HepG2 (cell line): ENCODE measurements around the gene CAMKMT. TPM values are rescaled to one million over a fixed set of nuclear protein-coding genes. Genes with fewer than 3 reads are reported as not detected.

Experiments used
- EEA1 ChIP-seq: sonication (generic); formaldehyde crosslinking; IDR thresholded peaks from 2 replicates; pipeline ENCODE4 v1.5.1; 2020; ENCODE audit warnings: mild to moderate bottlenecking, missing genetic modification reagents, borderline replicate concordance
- GPN1 ChIP-seq: sonication (generic); formaldehyde crosslinking; IDR thresholded peaks from 2 replicates; pipeline ENCODE4 v1.5.1; 2020; ENCODE audit warnings: missing genetic modification reagents, borderline replicate concordance
- HINFP ChIP-seq: sonication (generic); formaldehyde crosslinking; IDR thresholded peaks from 2 replicates; pipeline ENCODE4 v1.4.0; 2020; ENCODE audit warnings: low read depth, mild to moderate bottlenecking, missing genetic modification reagents
- NFYB ChIP-seq: sonication (generic); formaldehyde crosslinking; IDR thresholded peaks from 2 replicates; pipeline ENCODE4 v1.4.0; 2020; ENCODE audit warnings: missing genetic modification reagents
- ZFP36L1 ChIP-seq: sonication (generic); formaldehyde crosslinking; IDR thresholded peaks from 2 replicates; pipeline ENCODE4 v1.8.0; 2022; ENCODE audit warnings: mild to moderate bottlenecking, missing genetic modification reagents, moderate library complexity
- ZNF629 ChIP-seq: sonication (generic); formaldehyde crosslinking; conservative IDR thresholded peaks from 2 replicates; pipeline ENCODE4 v1.5.0; 2020; ENCODE audit warnings: missing genetic modification reagents
- ZNF850 ChIP-seq: sonication (generic); formaldehyde crosslinking; conservative IDR thresholded peaks from 2 replicates; pipeline ENCODE4 v1.9.0; 2021; ENCODE audit warnings: mild to moderate bottlenecking, missing genetic modification reagents
- ZSCAN21 ChIP-seq: sonication (generic); formaldehyde crosslinking; IDR thresholded peaks from 2 replicates; pipeline ENCODE4 v1.8.0; 2022; ENCODE audit warnings: mild to moderate bottlenecking, missing genetic modification reagents, moderate library complexity, borderline replicate concordance
- polyA plus RNA-seq, 8 experiments: library from polyadenylated mRNA; depleted of rRNA in 3 of 8; stranded (reverse) in 7 of 8; unstranded in 1 of 8; fragments of >200 nt; fragmentation: Illumina TruSeq in 4 of 8; extraction: Trizol in 4 of 8; gene quantifications; 2 replicates each; pipeline versions ENCODE4 v1.2.1 to v1.2.3, GENCODE V29; 2011 to 2016; ENCODE audit warnings: low read depth in 4 of 8, missing spikeins in 1 of 8, mixed read lengths in 1 of 8; ENCODE audit not compliant: insufficient read depth in 1 of 8
- total RNA-seq, 5 experiments: library from RNA; depleted of rRNA; stranded (reverse); fragments of >200 nt; fragmentation: Illumina TruSeq; extraction: Trizol; gene quantifications; 2 replicates each; pipeline ENCODE4 v1.2.3, GENCODE V29; 2016; ENCODE audit warnings: low read depth in 1 of 5
- TF ChIP-seq, protein P1 (sequence below): IDR thresholded peaks from 2 replicates; pipeline ENCODE4 v1.6.1; 2012; ENCODE audit warnings: low read depth, low read length, improper control_type of control experiment
- TF ChIP-seq, protein P2 (sequence below): sonication (generic); formaldehyde crosslinking; conservative IDR thresholded peaks from 2 replicates; pipeline ENCODE4 v1.4.0; 2020; ENCODE audit warnings: mild to moderate bottlenecking, missing genetic modification reagents, moderate library complexity
- TF ChIP-seq, protein P3 (sequence below): IDR thresholded peaks from 2 replicates; pipeline ENCODE4 v1.6.1; 2012; ENCODE audit warnings: low read length, improper control_type of control experiment

The CAMKMT gene
- total and polyA plus RNA-seq, 2 of the 13 experiments (the other 11 are each of a cell fraction or from before 2014, with no cell fraction given) = 6.9 to 20.8 TPM

DNA sequence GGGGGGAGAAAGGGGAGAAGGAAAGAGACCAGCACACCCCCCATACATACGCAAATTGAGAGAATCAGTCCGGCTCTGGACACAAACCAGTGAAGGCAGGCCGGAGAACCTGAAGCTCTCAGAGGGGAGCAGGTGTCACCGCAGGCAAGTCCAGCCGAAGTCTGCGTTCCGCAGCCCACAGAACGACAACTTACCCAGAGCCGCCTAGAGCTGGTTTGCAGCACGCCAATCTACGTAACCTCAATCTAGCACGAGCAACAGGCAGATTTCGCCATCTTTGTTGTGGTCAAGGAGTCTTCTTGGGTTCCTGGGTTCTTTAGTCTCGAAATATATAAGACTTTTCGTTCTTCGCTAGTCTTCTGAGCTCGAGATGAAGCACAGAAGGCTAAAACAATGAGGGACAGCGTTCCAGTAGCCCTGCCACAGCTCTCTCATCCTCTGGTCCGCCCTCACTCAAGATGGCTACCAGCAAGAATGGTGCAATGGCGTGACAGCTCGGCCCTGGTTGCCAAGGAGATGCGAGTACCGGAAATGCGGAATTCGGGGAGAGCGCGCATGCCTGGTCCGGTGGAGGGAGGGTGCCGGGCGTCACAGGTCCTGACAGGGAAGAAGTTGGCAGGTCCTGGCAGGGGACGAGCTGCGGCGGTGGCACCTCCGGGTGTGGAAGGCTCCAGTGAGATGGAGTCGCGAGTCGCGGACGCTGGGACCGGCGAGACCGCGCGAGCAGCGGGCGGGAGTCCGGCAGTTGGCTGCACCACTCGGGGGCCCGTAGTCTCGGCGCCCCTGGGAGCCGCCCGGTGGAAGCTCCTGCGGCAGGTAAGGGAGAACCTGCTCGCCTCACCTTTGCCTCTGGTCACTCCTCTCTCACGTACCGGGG, at the start of gene CAMKMT, which contains the start of gene PREPL (continued):
- TF ChIP-seq ZSCAN21 (CRISPR knock-in tag) (peak; percentile 24; the same call in 1 of the 2 replicates), NFYB (CRISPR knock-in tag) (peak; percentile 27; the same call in 1 of the 2 replicates), EEA1 (no peak), ZFP36L1 (peak; percentile 13; the same call in 1 of the 2 replicates), ZNF629 (CRISPR knock-in tag) (no peak), GPN1 (CRISPR knock-in tag) (no peak; the same call in 1 of the 2 replicates), HINFP (CRISPR knock-in tag) (peak; percentile 96), ZNF850 (no peak)
- TF ChIP-seq, protein P1, sequence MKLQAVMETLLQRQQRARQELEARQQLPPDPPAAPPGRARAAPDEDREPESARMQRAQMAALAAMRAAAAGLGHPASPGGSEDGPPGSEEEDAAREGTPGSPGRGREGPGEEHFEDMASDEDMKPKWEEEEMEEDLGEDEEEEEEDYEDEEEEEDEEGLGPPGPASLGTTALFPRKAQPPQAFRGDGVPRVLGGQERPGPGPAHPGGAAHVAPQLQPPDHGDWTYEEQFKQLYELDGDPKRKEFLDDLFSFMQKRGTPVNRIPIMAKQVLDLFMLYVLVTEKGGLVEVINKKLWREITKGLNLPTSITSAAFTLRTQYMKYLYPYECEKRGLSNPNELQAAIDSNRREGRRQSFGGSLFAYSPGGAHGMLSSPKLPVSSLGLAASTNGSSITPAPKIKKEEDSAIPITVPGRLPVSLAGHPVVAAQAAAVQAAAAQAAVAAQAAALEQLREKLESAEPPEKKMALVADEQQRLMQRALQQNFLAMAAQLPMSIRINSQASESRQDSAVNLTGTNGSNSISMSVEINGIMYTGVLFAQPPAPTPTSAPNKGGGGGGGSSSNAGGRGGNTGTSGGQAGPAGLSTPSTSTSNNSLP = no peak; the same call in 1 of the 2 replicates
- TF ChIP-seq, protein P2, sequence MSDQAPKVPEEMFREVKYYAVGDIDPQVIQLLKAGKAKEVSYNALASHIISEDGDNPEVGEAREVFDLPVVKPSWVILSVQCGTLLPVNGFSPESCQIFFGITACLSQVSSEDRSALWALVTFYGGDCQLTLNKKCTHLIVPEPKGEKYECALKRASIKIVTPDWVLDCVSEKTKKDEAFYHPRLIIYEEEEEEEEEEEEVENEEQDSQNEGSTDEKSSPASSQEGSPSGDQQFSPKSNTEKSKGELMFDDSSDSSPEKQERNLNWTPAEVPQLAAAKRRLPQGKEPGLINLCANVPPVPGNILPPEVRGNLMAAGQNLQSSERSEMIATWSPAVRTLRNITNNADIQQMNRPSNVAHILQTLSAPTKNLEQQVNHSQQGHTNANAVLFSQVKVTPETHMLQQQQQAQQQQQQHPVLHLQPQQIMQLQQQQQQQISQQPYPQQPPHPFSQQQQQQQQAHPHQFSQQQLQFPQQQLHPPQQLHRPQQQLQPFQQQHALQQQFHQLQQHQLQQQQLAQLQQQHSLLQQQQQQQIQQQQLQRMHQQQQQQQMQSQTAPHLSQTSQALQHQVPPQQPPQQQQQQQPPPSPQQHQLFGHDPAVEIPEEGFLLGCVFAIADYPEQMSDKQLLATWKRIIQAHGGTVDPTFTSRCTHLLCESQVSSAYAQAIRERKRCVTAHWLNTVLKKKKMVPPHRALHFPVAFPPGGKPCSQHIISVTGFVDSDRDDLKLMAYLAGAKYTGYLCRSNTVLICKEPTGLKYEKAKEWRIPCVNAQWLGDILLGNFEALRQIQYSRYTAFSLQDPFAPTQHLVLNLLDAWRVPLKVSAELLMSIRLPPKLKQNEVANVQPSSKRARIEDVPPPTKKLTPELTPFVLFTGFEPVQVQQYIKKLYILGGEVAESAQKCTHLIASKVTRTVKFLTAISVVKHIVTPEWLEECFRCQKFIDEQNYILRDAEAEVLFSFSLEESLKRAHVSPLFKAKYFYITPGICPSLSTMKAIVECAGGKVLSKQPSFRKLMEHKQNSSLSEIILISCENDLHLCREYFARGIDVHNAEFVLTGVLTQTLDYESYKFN (CRISPR knock-in tag) = peak; percentile 62
- TF ChIP-seq, protein P3, sequence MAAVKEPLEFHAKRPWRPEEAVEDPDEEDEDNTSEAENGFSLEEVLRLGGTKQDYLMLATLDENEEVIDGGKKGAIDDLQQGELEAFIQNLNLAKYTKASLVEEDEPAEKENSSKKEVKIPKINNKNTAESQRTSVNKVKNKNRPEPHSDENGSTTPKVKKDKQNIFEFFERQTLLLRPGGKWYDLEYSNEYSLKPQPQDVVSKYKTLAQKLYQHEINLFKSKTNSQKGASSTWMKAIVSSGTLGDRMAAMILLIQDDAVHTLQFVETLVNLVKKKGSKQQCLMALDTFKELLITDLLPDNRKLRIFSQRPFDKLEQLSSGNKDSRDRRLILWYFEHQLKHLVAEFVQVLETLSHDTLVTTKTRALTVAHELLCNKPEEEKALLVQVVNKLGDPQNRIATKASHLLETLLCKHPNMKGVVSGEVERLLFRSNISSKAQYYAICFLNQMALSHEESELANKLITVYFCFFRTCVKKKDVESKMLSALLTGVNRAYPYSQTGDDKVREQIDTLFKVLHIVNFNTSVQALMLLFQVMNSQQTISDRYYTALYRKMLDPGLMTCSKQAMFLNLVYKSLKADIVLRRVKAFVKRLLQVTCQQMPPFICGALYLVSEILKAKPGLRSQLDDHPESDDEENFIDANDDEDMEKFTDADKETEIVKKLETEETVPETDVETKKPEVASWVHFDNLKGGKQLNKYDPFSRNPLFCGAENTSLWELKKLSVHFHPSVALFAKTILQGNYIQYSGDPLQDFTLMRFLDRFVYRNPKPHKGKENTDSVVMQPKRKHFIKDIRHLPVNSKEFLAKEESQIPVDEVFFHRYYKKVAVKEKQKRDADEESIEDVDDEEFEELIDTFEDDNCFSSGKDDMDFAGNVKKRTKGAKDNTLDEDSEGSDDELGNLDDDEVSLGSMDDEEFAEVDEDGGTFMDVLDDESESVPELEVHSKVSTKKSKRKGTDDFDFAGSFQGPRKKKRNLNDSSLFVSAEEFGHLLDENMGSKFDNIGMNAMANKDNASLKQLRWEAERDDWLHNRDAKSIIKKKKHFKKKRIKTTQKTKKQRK = no peak
